H9 (cell line): ENCODE data around the gene LIM2. TPM values are rescaled to one million over a fixed set of nuclear protein-coding genes. Genes with fewer than 3 reads are reported as not detected.

Source experiments
- DNase-seq: peaks from one replicate; pipeline ENCODE4 v3.0.0-alpha.2; 2017
- H2AFZ ChIP-seq: one replicate; pipeline ENCODE4 v1.6.1; 2013; ENCODE audit warnings: mild to moderate bottlenecking, low read length, control low read depth, moderate library complexity
- H2AK5ac ChIP-seq: 2 replicates; pipeline ENCODE4 v1.6.1; 2013; ENCODE audit warnings: low read length, control low read depth, mixed read lengths; ENCODE audit not compliant: insufficient read length
- H2BK120ac ChIP-seq: one replicate; pipeline ENCODE4 v1.6.1; 2013; ENCODE audit warnings: low read depth, mild to moderate bottlenecking, low read length, control low read depth, inconsistent platforms; ENCODE audit not compliant: poor library complexity, severe bottlenecking
- H2BK12ac ChIP-seq: 2 replicates; pipeline ENCODE4 v1.6.1; 2013; ENCODE audit warnings: low read length, control low read depth, mixed read lengths, low read depth; ENCODE audit not compliant: insufficient read length
- H2BK15ac ChIP-seq: 2 replicates; pipeline ENCODE4 v1.6.1; 2013; ENCODE audit warnings: low read depth, low read length, control low read depth
- H2BK20ac ChIP-seq: one replicate; pipeline ENCODE4 v1.6.1; 2013; ENCODE audit warnings: low read depth, mild to moderate bottlenecking, low read length, control low read depth, inconsistent platforms; ENCODE audit not compliant: poor library complexity, severe bottlenecking
- H2BK5ac ChIP-seq: 2 replicates; pipeline ENCODE4 v1.6.1; 2013; ENCODE audit warnings: low read length, control low read depth, mixed read lengths; ENCODE audit not compliant: insufficient read length
- H3K14ac ChIP-seq: 2 replicates; pipeline ENCODE4 v1.6.1; 2013; ENCODE audit warnings: low read length, control low read depth; ENCODE audit not compliant: insufficient read depth
- H3K18ac ChIP-seq: 2 replicates; pipeline ENCODE4 v1.6.1; 2013; ENCODE audit warnings: low read depth, mild to moderate bottlenecking, mixed read lengths, low read length, control low read depth; ENCODE audit not compliant: insufficient read length
- H3K23ac ChIP-seq: 2 replicates; pipeline ENCODE4 v1.6.1; 2013; ENCODE audit warnings: low read length, control low read depth, mixed read lengths, low read depth; ENCODE audit not compliant: insufficient read length
- H3K23me2 ChIP-seq: 2 replicates; pipeline ENCODE4 v1.6.1; 2013; ENCODE audit warnings: low read depth, mild to moderate bottlenecking, mixed read lengths, low read length, control low read depth; ENCODE audit not compliant: insufficient read length, poor library complexity, severe bottlenecking
- H3K27ac ChIP-seq: 2 replicates; pipeline ENCODE4 v1.5.1; 2013; ENCODE audit warnings: low read length, control low read depth, mixed read lengths, low read depth; ENCODE audit not compliant: insufficient read length
- H3K27me3 ChIP-seq: 2 replicates; pipeline ENCODE4 v1.6.1; 2013; ENCODE audit warnings: low read length, control low read depth, inconsistent platforms; ENCODE audit not compliant: insufficient read depth
- H3K4ac ChIP-seq: 2 replicates; pipeline ENCODE4 v1.6.1; 2013; ENCODE audit warnings: low read depth, mild to moderate bottlenecking, control low read depth, inconsistent platforms, low read length, moderate library complexity
- H3K4me1 ChIP-seq: 2 replicates; pipeline ENCODE4 v1.6.1; 2013; ENCODE audit warnings: low read length, control low read depth, inconsistent platforms; ENCODE audit not compliant: insufficient read depth
- H3K4me2 ChIP-seq: 2 replicates; pipeline ENCODE4 v1.6.1; 2013; ENCODE audit warnings: low read length, control low read depth, mixed read lengths; ENCODE audit not compliant: insufficient read length, insufficient read depth
- H3K56ac ChIP-seq: 2 replicates; pipeline ENCODE4 v1.6.1; 2013; ENCODE audit warnings: low read depth, mild to moderate bottlenecking, mixed read lengths, low read length, control low read depth; ENCODE audit not compliant: insufficient read length
- H3K79me1 ChIP-seq: 2 replicates; pipeline ENCODE4 v1.6.1; 2013; ENCODE audit warnings: low read depth, mild to moderate bottlenecking, moderate library complexity, low read length, control low read depth, inconsistent platforms; ENCODE audit not compliant: insufficient read depth, poor library complexity, severe bottlenecking
- H3K79me2 ChIP-seq: 2 replicates; pipeline ENCODE4 v1.6.1; 2013; ENCODE audit warnings: low read length, control low read depth, inconsistent platforms; ENCODE audit not compliant: insufficient read depth
- H3K9ac ChIP-seq: 2 replicates; pipeline ENCODE4 v1.6.1; 2013; ENCODE audit warnings: low read length, control low read depth, mixed read lengths; ENCODE audit not compliant: insufficient read length; ENCODE audit errors: extremely low read depth
- H3K9me3 ChIP-seq: one replicate; pipeline ENCODE4 v1.6.1; 2013; ENCODE audit warnings: low read depth, low read length, inconsistent platforms; ENCODE audit not compliant: control insufficient read depth
- H3T11ph ChIP-seq: one replicate; pipeline ENCODE4 v1.6.1; 2013; ENCODE audit warnings: mild to moderate bottlenecking, low read length, control low read depth, inconsistent platforms
- H4K20me1 ChIP-seq: one replicate; pipeline ENCODE4 v1.6.1; 2013; ENCODE audit not compliant: control insufficient read depth, insufficient read length, insufficient read depth
- H4K5ac ChIP-seq: 2 replicates; pipeline ENCODE4 v1.6.1; 2013; ENCODE audit warnings: low read depth, mild to moderate bottlenecking, mixed read lengths, low read length, control low read depth; ENCODE audit not compliant: insufficient read length
- H4K8ac ChIP-seq: replicated peaks from 2 replicates; pipeline ENCODE4 v1.6.1; 2013; ENCODE audit warnings: low read length, control low read depth, mixed read lengths, low read depth; ENCODE audit not compliant: insufficient read length
- H4K91ac ChIP-seq: 2 replicates; pipeline ENCODE4 v1.6.1; 2013; ENCODE audit warnings: low read depth, mild to moderate bottlenecking, moderate library complexity, mixed read lengths, low read length, control low read depth; ENCODE audit not compliant: insufficient read length
- H3K27ac Mint-ChIP-seq, 3 experiments: 2 replicates in 2 of 3; 3 replicates in 1 of 3; pipeline ENCODE4 v1.8.0; 2020 to 2021; ENCODE audit warnings: mixed read lengths in 3 of 3, mild to moderate bottlenecking in 1 of 3, moderate library complexity in 1 of 3
- H3K27me3 Mint-ChIP-seq: 2 replicates; pipeline ENCODE4 v1.8.0; 2021; ENCODE audit warnings: low read depth, mild to moderate bottlenecking, moderate library complexity, mixed read lengths
- H3K36me3 Mint-ChIP-seq, 3 experiments: 2 replicates in 2 of 3; 3 replicates in 1 of 3; pipeline ENCODE4 v1.8.0; 2020 to 2021; ENCODE audit warnings: low read depth in 3 of 3, mixed read lengths in 3 of 3; ENCODE audit not compliant: insufficient read depth in 1 of 3
- H3K4me1 Mint-ChIP-seq, 2 experiments: 2 replicates each; pipeline ENCODE4 v1.8.0; 2020; ENCODE audit warnings: mixed read lengths in 2 of 2
- H3K4me3 Mint-ChIP-seq, 2 experiments: 2 replicates in 1 of 2; 3 replicates in 1 of 2; pipeline ENCODE4 v1.8.0; 2020 to 2021; ENCODE audit warnings: mild to moderate bottlenecking in 2 of 2, mixed read lengths in 2 of 2, moderate library complexity in 1 of 2
- H3K9me3 Mint-ChIP-seq, 2 experiments: 2 replicates in 1 of 2; 3 replicates in 1 of 2; pipeline ENCODE4 v1.8.0; 2020; ENCODE audit warnings: mild to moderate bottlenecking in 2 of 2, mixed read lengths in 2 of 2, moderate library complexity in 1 of 2
- WGBS: extraction: QIAGEN DNeasy Blood & Tissue Kit; methylation state at CpG from one replicate; pipeline ENCODE4 v1.1.7; 2013; ENCODE audit warnings: missing lambda C conversion rate, low lambda C conversion rate, mixed read lengths; ENCODE audit not compliant: insufficient read length; ENCODE audit errors: extremely low coverage; 5-methylcytosine and 5-hydroxymethylcytosine counted together
- total RNA-seq: library from RNA; stranded (reverse); gene quantifications from 2 replicates; pipeline ENCODE4 v1.2.1, GENCODE V29; 2021
- TF ChIP-seq, protein P1 (sequence below): fragments of 200-600 bp; sonication (generic); conservative IDR thresholded peaks from 3 replicates; pipeline ENCODE4 v1.8.0; 2021; ENCODE audit warnings: antibody characterized with exemption, mild to moderate bottlenecking

The LIM2 gene
- total RNA-seq, 1 experiment from 2014 or later = not detected

DNA sequence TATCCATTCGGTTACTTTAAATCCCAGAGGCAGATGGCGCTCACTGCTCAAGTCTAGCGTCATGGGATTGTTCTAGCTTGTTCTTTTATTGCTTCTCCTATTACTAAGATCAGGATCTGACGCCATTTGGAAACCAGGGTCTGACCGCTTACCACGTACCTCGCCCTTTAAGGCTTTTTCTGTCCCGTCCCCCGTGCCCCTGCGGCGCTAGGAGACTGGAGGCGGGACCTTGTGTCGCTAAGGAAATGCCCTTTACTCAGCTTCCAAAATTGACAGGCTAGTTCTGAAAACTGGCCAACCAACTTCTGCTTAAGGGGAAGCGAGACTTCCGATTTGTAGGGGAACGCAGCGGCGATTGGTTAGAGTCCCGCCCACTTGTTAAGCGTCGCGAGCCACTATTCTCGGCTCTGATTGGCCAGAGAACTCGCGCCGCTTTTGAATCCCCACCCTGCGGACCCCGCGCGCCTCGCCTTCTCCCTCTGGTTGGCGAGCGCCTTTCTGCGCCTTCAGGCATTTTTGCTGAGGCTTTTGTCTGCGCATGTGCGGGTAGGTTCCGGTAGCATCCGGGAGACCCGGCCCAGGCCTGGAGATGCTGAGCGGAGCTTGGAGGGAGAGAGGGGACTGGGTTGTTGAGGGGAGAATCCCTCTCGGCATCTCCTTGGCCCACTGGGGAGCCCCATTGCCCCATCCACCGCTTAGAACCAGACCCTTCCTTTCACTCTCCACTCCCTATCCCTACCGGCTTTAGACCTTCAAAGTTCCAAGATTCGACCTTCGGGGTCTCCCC lies 6.5 kb upstream of the LIM2 start:
- no peaks in the 10 kb centered on the region for H3K4me1 ChIP-seq
- no peaks in the 10 kb centered on the region for H3K79me2 ChIP-seq
- H3K23ac ChIP-seq = no peak overlapping the region
- no peaks in the 10 kb centered on the region for H3K79me1 ChIP-seq
- peak overlapping the region; percentile 93 for H3K9ac ChIP-seq
- no peaks in the 10 kb centered on the region for H4K20me1 ChIP-seq
- peak overlapping the region; percentile 84; the same call in 1 of the 2 replicates for H3K14ac ChIP-seq
- peak overlapping the region; percentile 79 for H2BK120ac ChIP-seq
- no peaks in the 10 kb centered on the region for H3K9me3 ChIP-seq
- peak overlapping the region; percentile 98 for H3K27ac Mint-ChIP-seq
- H3K27me3 Mint-ChIP-seq = peaks cover 1% of the 10 kb centered on the region; the same call in 1 of the 2 replicates
- H3K18ac ChIP-seq = peak overlapping the region; percentile 84
- peak overlapping the region; percentile 73 for H3T11ph ChIP-seq
- H4K5ac ChIP-seq = no peak overlapping the region
- H3K27me3 ChIP-seq = no peaks in the 10 kb centered on the region
- peaks cover 26 to 50% of the 10 kb centered on the region in 2 experiments for H3K4me1 Mint-ChIP-seq
- peaks cover 8% of the 10 kb centered on the region for H3K23me2 ChIP-seq
- no peak overlapping the region for H3K56ac ChIP-seq
- no CpG with 5 or more reads among the region's 45 CpGs for WGBS
- no peak overlapping the region for H2BK20ac ChIP-seq
- H3K27ac ChIP-seq = peak overlapping the region; percentile 70
- no peaks in the 10 kb centered on the region; a peak in 1 of 5 replicates for H3K9me3 Mint-ChIP-seq
- TF ChIP-seq, protein P1, sequence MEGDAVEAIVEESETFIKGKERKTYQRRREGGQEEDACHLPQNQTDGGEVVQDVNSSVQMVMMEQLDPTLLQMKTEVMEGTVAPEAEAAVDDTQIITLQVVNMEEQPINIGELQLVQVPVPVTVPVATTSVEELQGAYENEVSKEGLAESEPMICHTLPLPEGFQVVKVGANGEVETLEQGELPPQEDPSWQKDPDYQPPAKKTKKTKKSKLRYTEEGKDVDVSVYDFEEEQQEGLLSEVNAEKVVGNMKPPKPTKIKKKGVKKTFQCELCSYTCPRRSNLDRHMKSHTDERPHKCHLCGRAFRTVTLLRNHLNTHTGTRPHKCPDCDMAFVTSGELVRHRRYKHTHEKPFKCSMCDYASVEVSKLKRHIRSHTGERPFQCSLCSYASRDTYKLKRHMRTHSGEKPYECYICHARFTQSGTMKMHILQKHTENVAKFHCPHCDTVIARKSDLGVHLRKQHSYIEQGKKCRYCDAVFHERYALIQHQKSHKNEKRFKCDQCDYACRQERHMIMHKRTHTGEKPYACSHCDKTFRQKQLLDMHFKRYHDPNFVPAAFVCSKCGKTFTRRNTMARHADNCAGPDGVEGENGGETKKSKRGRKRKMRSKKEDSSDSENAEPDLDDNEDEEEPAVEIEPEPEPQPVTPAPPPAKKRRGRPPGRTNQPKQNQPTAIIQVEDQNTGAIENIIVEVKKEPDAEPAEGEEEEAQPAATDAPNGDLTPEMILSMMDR = no peak
- peaks cover 0 to 8% (median 6%) of the 10 kb centered on the region in 3 experiments; a peak in 5 of 7 replicates for H3K36me3 Mint-ChIP-seq
- H3K4me3 Mint-ChIP-seq = peak overlapping the region; percentile 90 to 93
- peak overlapping the region; percentile 77 for H2BK5ac ChIP-seq
- H2BK12ac ChIP-seq = no peak overlapping the region
- H4K8ac ChIP-seq = no peak overlapping the region
- no peak overlapping the region for H2AFZ ChIP-seq
- H2BK15ac ChIP-seq = no peak overlapping the region
- H3K4ac ChIP-seq = no peak overlapping the region; the same call in 1 of the 2 replicates
- H3K4me2 ChIP-seq = peak overlapping the region; percentile 85
- H2AK5ac ChIP-seq = no peak overlapping the region
- no peak overlapping the region for H4K91ac ChIP-seq
- DNase-seq = peak; percentile 99
